Stimulated activated CD4-positive, alpha-beta T cell treated with anti-CD3 and anti-CD28 coated beads, Interleukin-4, amount 100 ng/mL, for 4 hours (primary cell): ENCODE results near the gene DFFB.
A peak's percentile ranks its signal among the peaks of the same experiment; 100 is the strongest.

Experiments
- DNase-seq, 2 experiments: peaks; one replicate each; pipeline ENCODE4 v3.0.0-alpha.2; 2020

Gene DFFB

DNA sequence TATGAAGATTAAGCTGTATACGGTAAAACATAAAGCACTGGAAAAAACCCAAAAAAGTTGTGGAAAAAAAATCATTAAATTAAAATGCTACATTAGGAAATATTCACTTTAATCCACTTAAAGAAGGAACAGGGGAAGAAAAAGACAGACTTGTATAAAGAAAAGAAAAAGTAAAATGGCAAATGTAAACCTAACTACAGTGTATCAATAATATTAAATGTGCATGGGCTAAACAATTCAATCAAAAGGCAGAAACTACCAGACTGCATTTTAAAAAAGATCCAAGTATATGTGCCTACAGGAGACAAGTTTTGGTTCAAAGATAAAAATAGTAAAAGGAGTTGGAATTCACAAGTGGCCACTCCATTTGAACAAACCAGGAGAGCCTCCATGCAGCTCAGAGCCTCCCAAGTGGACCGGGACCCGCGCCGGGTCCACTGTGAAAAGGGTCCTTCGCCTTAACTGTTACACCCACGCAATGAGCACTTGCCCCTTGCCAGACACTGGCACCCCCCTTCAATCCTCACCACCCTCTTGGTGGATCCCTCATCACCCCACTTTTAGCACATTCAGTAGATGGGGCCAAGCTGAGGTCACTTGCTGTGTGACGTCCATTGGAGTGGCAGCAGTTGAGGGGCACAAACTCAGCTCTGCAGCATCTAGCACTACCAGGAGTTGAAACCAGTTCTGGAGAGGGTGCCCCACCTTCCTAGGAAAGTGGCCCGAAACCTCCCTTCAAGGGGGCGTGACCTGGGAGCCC, 41.9 kb downstream of the DFFB start:
- no peak for DNase-seq

DNA sequence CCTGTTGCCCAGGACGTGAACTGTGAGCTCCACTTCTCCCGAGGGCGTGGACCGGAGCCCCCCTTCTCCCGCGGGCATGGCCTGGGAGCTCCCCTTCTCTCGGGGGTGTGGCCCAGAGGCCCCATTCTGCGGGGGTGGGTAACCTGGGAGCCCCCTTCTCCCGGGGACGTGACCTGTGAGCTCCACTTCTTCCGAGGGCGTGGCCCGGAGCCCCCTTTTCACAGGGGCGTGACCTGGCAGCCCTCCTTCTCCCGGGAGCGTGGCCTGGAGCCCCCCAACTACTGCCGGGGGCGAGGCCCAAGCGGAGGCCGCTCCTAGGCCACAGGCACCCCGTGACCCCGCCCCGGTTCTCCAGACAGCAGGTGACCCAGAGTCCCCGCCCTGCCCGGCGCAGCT, 42.5 kb downstream of the DFFB start:
- peak; percentile 24 to 31 for DNase-seq

GRCh38 chr1:3900150-3900968, 43.1 kb downstream of the DFFB start, which contains the start of gene C1orf174:
C1orf174 (minus strand) TSS chr1:3900272; CDS start chr1:3900186, 86 bp downstream.
- peak; percentile 88 to 96 for DNase-seq

GRCh38 chr1:3900969-3901529, 43.8 kb downstream of the DFFB start:
- peak; percentile 78 to 85 for DNase-seq

- peak; percentile 16 to 29 for DNase-seq
These were observed 44.8 kb downstream of the DFFB start for GRCh38 chr1:3902111-3902511.

DNA sequence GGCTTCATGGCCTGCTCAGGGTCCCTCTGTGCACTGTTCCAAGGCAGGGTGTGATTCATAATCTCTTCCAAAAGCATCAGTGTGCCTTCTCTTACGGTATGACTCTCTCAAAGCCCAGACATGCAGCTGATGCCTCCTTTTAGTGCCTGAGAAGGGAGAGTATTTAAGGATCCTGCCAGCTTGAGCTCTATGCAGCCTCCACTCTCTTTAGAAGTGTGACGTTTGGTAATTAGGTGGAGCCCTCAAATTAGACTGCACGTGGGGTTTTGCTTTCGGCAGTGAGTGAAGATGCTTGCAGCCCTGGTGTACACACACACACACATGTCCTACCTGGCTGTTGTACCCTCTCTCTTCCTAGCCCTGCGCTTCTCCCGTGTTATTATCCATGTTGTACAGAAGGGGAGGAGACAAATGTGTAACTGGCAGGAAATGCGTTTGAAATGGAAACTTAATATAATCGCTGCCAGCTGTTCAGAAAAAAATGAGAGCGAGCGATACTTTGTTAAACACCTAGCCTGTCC, 45.4 kb downstream of the DFFB start:
- DNase-seq = peak in 1 of 2 experiments; percentile 31

DNA sequence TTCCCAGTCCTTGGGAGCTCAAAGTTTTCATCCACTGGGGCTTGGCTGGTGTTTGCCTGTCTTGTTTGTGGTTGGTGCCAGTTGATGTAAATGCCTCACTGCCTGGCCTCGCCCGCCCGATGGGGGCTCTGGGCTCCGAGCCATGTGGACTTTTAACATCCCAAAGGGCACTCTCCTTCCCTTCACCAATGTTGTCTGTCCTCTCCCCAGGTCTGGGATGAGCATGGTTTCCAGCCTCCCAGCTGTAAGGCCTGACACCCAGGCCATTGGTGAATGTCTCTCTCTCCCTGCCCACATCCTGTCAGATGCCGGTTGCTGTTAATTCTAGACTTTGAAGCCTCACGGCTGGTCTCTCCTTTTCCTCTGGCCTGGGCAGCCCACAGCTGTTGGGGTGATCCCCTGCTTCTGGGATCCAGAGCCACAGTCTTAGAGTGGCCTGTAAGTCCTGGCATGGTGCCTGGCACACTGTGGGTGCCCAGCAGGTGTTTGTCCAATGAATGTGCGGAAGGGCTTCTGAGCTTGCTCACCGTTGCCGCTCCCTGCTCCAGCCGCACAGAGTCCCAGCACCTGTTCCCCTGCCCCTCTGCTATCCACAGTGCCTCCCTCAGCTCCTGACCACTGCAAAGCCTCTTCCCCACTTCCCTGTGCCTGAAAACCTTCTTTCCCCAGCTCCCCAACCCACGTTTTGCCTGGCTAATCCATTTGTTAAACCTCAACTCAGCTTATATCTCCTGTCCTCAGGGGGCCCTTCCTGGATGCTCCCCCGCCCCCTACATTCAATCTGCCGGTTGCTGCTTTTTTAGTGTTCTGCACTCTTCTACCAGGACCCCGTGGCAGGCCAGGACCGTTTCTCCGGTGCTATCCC, 46.1 kb downstream of the DFFB start:
- DNase-seq = no peak

- no peak for DNase-seq
These were observed 46.9 kb downstream of the DFFB start for GRCh38 chr1:3904006-3904842.

GRCh38 chr1:3904843-3905185, 47.5 kb downstream of the DFFB start:
- no peak for DNase-seq

GRCh38 chr1:3905266-3905952, 48.1 kb downstream of the DFFB start:
- no peak for DNase-seq

- no peak for DNase-seq
These were observed 48.8 kb downstream of the DFFB start for GRCh38 chr1:3905953-3906671.

GRCh38 chr1:3906672-3907020, 49.4 kb downstream of the DFFB start:
- no peak for DNase-seq

DNA sequence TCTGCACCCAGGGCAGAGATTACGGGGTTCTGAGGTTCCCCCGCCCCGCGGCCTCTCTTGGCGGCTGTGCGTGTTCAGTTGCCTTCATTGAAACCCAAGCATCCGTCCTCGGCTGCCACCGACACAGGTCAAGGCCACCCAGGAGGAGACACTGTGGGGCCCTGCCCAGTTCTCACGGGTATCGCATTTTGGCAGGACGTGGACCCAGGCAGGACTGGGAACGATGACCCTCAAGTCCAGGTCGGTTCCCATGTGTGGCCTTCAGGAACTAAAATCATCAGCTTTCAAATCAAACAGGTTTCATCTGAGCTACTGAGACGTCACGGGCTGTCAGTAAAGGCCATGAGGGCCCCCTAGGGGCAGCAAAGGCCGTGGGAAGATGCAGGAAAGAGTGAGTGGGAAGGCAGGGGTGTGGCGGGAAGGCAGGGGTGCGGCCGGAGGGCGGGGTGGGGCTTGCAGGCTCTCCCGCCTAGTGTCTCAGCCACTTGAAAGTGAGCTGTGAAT, 49.8 kb downstream of the DFFB start:
- DNase-seq = peak; percentile 23 to 36

DNA sequence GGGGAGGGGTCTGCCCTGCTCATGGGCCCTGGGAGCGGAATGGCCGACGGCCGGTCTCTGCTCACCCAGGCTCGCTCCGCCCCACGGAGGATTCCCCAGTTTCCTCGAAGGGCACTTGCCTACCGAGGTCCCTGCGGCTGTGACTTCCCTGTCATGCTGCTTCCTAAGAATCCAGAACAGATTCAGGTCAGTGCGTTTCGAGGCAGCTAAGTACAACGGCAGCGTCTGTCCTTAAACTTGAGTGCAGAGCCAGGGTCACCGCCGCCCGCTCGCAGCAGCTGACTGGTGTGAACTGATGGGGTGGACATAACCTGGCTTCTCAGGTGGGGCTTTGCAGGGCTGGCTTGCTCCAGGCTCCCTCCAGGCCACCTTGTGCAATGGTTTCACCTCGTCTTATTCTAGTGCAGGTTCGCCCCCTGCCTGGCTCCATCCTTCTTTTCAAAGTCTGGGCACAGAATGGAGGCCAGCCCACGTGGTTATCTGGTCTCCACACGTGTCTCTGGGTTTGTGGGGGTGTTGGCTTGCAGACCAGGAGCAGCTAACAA, 50.4 kb downstream of the DFFB start:
- no peak for DNase-seq

- DNase-seq = no peak
These were observed 51.7 kb downstream of the DFFB start for GRCh38 chr1:3908886-3909517.

DNA sequence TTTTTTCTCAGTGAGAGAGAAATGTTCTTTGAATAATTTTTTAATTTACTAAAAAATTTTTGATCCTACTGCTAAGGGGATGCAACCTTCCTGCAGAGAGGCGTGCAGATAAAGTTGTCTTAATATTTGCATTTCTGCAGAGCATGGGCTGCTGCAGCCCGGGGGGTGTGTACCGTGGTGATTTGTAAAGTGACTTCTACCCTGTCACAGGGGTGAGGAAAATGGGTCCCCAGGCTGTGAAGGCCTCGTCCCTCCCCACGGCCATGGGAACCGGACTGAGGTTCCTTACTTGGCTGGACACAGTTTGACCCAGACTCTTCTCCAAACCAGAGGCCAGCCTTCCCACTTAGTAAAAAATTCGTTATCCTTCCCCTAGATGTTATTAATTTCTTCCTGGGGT, 52.3 kb downstream of the DFFB start:
- no peak for DNase-seq

- DNase-seq = no peak
These were observed 52.9 kb downstream of the DFFB start for GRCh38 chr1:3910049-3910731.
